Measurements from ENCODE around the gene ABCB1. TPM values are rescaled to one million over a fixed set of nuclear protein-coding genes. Genes with fewer than 3 reads are reported as not detected.

ABCB1 gene
- total and polyA plus RNA-seq, 2 of the 8 experiments (the other 6 are each of a cell fraction or from before 2014, with no cell fraction given) = 0.51 to 1.2 TPM

DNA sequence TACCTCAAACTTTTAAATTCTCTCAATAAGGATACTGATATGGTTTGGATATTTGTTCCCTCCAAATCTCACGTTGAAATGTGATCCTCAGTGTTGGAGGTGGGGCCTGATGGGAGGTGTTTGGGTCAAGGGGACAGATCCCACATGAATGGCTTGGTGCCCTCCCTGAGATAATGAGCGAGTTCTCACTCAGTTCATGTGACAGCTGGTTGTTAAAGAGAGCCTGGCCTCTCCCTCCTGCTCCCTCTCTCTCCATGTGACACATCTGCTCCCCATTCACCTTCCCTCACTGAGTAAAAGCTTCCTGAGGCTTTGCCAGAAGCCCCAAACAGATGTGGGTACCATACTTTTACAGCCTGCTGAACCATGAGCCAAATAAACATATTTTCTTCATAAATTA lies 144.4 kb downstream of the ABCB1 start:
- Histone ChIP-seq H3K23me2 (ENCODE audit: low read depth, low read length) (no peaks in the 10 kb centered on the region), H3K36me3 (ENCODE audit: control insufficient read depth in 2 of 4, insufficient read depth in 4 of 4, low read length in 3 of 4) (no peaks in the 10 kb centered on the region), H2BK5ac (ENCODE audit: low read depth, low read length) (no peak overlapping the region), H3K14ac (ENCODE audit: insufficient read length) (no peak overlapping the region), H3K18ac (ENCODE audit: extremely low read depth, low read length) (no peak overlapping the region), H2AK5ac (ENCODE audit: low read depth, low read length) (no peak overlapping the region), H3K27ac (ENCODE audit: low read depth, low read length) (no peak overlapping the region), H2BK15ac (ENCODE audit: low read length) (no peak overlapping the region), H2BK20ac (ENCODE audit: low read length) (no peak overlapping the region), H4K5ac (ENCODE audit: insufficient read length, low read depth, low read length) (no peak overlapping the region), H4K20me1 (replicated peaks in 1 of 2; ENCODE audit: control insufficient read depth in 1 of 2, insufficient read depth in 2 of 2, low read length in 2 of 2) (no peaks in the 10 kb centered on the region), H2BK120ac (replicated peaks; ENCODE audit: low read depth, low read length) (no peak overlapping the region), H2BK12ac (ENCODE audit: low read depth, low read length) (no peak overlapping the region), H2AFZ (ENCODE audit: low read length) (0 out of 2 replicates have a peak overlapping the region, but pooled peaks have one; percentile 52), H4K91ac (replicated peaks; ENCODE audit: insufficient read length, low read length) (no peak overlapping the region), H3K23ac (ENCODE audit: insufficient read length) (no peak overlapping the region), H3K4ac (replicated peaks; ENCODE audit: insufficient read length, low read depth, low read length) (no peak overlapping the region), H3K79me2 (ENCODE audit: control insufficient read depth in 1 of 2, insufficient read depth in 2 of 2, low read length in 2 of 2) (no peaks in the 10 kb centered on the region), H3K9me3 (ENCODE audit: insufficient read depth in 2 of 2, low read depth in 1 of 2, low read length in 1 of 2) (no peaks in the 10 kb centered on the region), H3K56ac (replicated peaks; ENCODE audit: insufficient read length, low read depth, low read length) (no peak overlapping the region), H3K79me1 (ENCODE audit: low read depth, low read length) (no peaks in the 10 kb centered on the region), H3K9ac (replicated peaks in 1 of 4; ENCODE audit: extremely low read depth in 1 of 4, low read depth in 3 of 4, low read length in 3 of 4) (no peak overlapping the region), H3K4me1 (replicated peaks in 1 of 4; ENCODE audit: control insufficient read depth in 3 of 4, insufficient read depth in 4 of 4, low read length in 3 of 4) (no peaks in the 10 kb centered on the region), H3K4me2 (ENCODE audit: insufficient read depth in 1 of 2, low read depth in 2 of 2, low read length in 2 of 2) (no peak overlapping the region), H3K4me3 (ENCODE audit: extremely low read depth in 1 of 4, insufficient read depth in 2 of 4, low read depth in 3 of 4, low read length in 4 of 4) (no peak overlapping the region), H4K8ac (ENCODE audit: extremely low read depth, insufficient read depth, low read length) (no peak overlapping the region), H3K27me3 (replicated peaks in 1 of 4; ENCODE audit: control insufficient read depth in 3 of 4, extremely low read depth in 1 of 4, insufficient read depth in 3 of 4, low read length in 3 of 4) (no peaks in the 10 kb centered on the region)
- CTCF ChIA-PET (ENCODE audit: partially characterized antibody) = interaction anchor here (0.6 to 3.9 kb wide), 3 partner anchors 39 to 139 kb away, joined by 3 to 15 read pairs (median 3); no protein-coding TSS in a partner anchor
- no peak for DNase-seq (ENCODE audit: low read depth in 1 of 2, low spot score in 2 of 2)
- POLR2A ChIA-PET (ENCODE audit: partially characterized antibody) = no interaction called here
- WGBS, 2 experiments (ENCODE audit: extremely low coverage in 1 of 2, insufficient coverage in 1 of 2, insufficient read length in 1 of 2, insufficient replicate concordance in 2 of 2, low coverage in 1 of 2, low lambda C conversion rate in 2 of 2, missing lambda C conversion rate in 1 of 2) = 53% methylated on average over 2 of the region's 2 CpGs; no CpG with 5 or more reads in 1 of the 2 experiments
- no peak for FAIRE-seq
- TF ChIP-seq SUZ12 (IDR thresholded peaks at IDR 0.05; ENCODE audit: low read length) (no peak), CTBP2 (IDR thresholded peaks at IDR 0.05; ENCODE audit: borderline replicate concordance, insufficient read depth, insufficient read length, low read length) (no peak), TAF7 (optimal IDR thresholded peaks at IDR 0.05; ENCODE audit: borderline replicate concordance, low read depth, low read length) (no peak), SIRT6 (IDR thresholded peaks at IDR 0.05; ENCODE audit: low read length) (no peak), SAP30 (IDR thresholded peaks at IDR 0.05; ENCODE audit: insufficient read depth, insufficient replicate concordance, low read length) (no peak), PHF8 (conservative IDR thresholded peaks at IDR 0.05; ENCODE audit: low read depth, low read length) (no peak), SIN3A (conservative IDR thresholded peaks at IDR 0.05 in 1 of 2, IDR thresholded peaks at IDR 0.05 in 1 of 2; ENCODE audit: low read depth in 1 of 2, low read length in 2 of 2) (no peak), HDAC2 (IDR thresholded peaks at IDR 0.05; ENCODE audit: borderline replicate concordance in 1 of 2, low read depth in 2 of 2, low read length in 2 of 2) (no peak), RNF2 (IDR thresholded peaks at IDR 0.05; ENCODE audit: borderline replicate concordance, low read depth, low read length, missing control alignments, poor library complexity, severe bottlenecking) (no peak)
- TF ChIP-seq, protein P1, sequence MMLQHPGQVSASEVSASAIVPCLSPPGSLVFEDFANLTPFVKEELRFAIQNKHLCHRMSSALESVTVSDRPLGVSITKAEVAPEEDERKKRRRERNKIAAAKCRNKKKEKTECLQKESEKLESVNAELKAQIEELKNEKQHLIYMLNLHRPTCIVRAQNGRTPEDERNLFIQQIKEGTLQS (IDR thresholded peaks at IDR 0.05; ENCODE audit: insufficient read depth, low read depth, low read length) = no peak
